ENCODE results near the gene MAS1L. TPM values are rescaled to one million over a fixed set of nuclear protein-coding genes. Genes with fewer than 3 reads are reported as not detected.
"Not testable (repeated sequence)": the region's sequence is repeated elsewhere in the genome, so short reads cannot be mapped to it uniquely, and the experiment has no call there.

MAS1L gene
- total RNA-seq, 1 donor from 2014 or later = not detected

- intact Hi-C loops (cut with DNase I) = no loop called here
- DNase-seq (ENCODE audit: missing footprints) (no peak), ATAC-seq (no peak)
Observed at GRCh38 chr6:29490055-29490454, 2.3 kb upstream of the MAS1L start.

DNA sequence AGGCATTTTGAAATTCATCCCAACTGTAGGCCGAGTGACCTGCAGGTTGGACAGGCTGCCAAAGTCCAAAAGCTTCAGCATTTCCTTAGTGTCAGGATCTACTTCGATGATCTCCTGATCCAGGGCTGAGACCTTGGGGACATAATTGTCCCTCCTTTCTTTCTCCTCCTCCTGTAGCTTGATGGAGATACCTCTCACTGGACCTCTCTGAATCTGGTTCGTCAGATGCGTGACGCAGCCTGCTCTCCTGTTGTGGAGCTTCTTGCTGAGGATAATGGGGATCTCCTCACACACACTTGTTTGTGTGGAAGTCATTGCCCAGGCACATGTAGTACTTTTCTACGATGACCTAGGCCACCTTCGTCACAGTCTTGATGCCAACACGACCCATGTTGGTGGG is 1.5 kb upstream of the MAS1L start:
- DNase-seq (ENCODE audit: missing footprints) = no peak
- ATAC-seq = no peak
- intact Hi-C loops (cut with DNase I) = no loop called here

GRCh38 chr6:29488874-29489273 is 1.1 kb upstream of the MAS1L start:
- no peak for ATAC-seq
- intact Hi-C loops (cut with DNase I) = no loop called here
- no peak for DNase-seq (ENCODE audit: missing footprints)

DNA sequence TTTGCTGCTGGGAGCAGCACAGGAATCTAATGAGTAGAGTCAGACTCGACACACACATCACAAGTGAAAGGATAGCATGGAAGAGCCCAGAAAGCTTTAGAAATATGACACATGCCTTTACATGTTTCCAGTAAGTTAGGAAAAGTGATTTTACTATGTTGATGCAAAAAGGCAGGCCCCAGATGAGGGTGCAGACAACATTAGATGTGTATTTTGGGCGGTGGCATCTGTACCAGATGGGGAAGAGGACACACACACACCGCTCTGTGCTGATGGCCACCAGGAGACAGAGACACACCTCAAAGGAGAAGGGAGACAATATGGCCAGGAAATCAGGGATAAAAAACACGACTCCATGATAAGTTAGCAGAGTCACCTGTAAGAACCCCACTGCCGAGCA is 625 bp downstream of the MAS1L start:
- ATAC-seq (no peak), DNase-seq (ENCODE audit: missing footprints) (no peak)
- intact Hi-C loops (cut with DNase I) = no loop called here

- intact Hi-C loops (cut with DNase I) = no loop called here
- DNase-seq (ENCODE audit: missing footprints) (no peak), ATAC-seq (no peak)
Observed at GRCh38 chr6:29486577-29486976, 1.2 kb downstream of the MAS1L start.

DNA sequence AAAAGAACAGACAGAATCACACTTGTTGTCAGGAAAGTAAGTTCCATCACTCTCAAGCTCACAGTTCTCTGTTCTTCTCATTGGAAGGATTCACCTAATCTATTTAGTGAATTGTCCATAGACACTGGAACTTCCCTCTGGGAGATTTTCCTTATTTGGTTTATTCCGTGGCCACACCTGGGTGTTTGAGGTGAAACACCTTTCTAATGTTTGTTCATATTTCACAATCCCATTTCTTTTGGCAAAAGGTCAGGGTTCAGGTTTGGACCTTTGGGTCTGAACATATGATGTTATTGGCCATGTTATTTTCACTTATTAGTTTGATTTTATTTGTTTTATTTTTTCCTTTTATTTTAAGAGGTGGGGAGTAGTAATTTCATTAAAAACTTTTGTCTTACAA is 4.0 kb downstream of the MAS1L start:
- intact Hi-C loops (cut with DNase I) = no loop called here
- no peak for ATAC-seq
- no peak for DNase-seq (ENCODE audit: missing footprints)

GRCh38 chr6:29483186-29483585 is 4.6 kb downstream of the MAS1L start:
- intact Hi-C loops (cut with DNase I) = no loop called here
- DNase-seq (ENCODE audit: missing footprints) (no peak), ATAC-seq (no peak)

DNA sequence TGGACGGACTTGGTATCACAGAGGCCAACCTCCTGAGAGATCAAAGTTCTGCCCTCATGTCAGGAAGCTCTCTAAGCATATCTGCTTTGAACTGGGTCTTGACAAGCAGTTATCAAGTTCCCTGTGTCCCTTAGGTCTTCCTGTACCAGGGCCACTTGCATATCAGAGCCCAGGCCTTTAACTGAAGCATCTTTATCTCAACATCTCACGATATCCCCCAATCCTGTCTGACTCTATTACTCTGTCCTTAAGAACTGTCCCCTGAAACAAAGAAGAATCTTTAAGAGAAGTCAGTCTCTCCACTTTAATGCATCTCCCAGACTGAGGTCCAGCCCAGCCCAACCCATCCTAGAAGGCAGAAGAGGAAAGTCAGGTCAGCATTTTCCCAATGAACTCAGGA is 8.2 kb downstream of the MAS1L start:
- intact Hi-C loops (cut with DNase I) = no loop called here
- DNase-seq (ENCODE audit: missing footprints) = no peak
- no peak for ATAC-seq

GRCh38 chr6:29478740-29479139 is 9.0 kb downstream of the MAS1L start:
- DNase-seq (ENCODE audit: missing footprints) (no peak), ATAC-seq (no peak)
- intact Hi-C loops (cut with DNase I) = no loop called here

GRCh38 chr6:29477923-29478450 is 9.8 kb downstream of the MAS1L start:
- ATAC-seq (no peak), DNase-seq (ENCODE audit: missing footprints) (no peak)
- intact Hi-C loops (cut with DNase I) = no loop called here

- intact Hi-C loops (cut with DNase I) = no loop called here
Observed at GRCh38 chr6:29474996-29475395, 12.8 kb downstream of the MAS1L start.

DNA sequence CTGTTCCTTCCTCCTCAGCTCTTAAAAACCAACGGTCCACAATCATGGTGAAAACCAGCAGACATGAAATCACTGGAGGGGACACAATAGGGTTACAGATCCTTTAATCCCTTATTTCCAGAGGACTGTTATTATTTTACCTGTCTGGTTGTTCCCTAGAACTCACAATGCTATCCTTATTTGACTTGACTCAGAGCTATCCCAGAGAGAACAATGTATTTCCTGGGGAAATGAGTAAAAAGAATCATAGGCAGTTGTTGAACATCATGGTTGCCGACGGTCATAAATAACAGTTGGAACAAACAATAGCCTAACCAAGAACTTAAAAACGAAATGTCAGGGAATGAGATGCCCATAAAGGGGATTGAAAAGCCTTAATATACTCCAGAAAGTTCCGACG is 21.5 kb downstream of the MAS1L start:
- DNase-seq (ENCODE audit: missing footprints) (no peak), ATAC-seq (no peak)
- intact Hi-C loops (cut with DNase I) = no loop called here

More at GRCh38 chr6:29474996-29475395, 12.8 kb downstream of the MAS1L start:
- DNase-seq (ENCODE audit: missing footprints) (no peak), ATAC-seq (no peak)

- ATAC-seq (no peak), DNase-seq (ENCODE audit: missing footprints) (no peak)
- intact Hi-C loops (cut with DNase I) = no loop called here
Observed at GRCh38 chr6:29465801-29466200, 22.0 kb downstream of the MAS1L start.

- no peak for ATAC-seq
- intact Hi-C loops (cut with DNase I) = no loop called here
Observed at GRCh38 chr6:29465279-29465678, 22.5 kb downstream of the MAS1L start.

DNA sequence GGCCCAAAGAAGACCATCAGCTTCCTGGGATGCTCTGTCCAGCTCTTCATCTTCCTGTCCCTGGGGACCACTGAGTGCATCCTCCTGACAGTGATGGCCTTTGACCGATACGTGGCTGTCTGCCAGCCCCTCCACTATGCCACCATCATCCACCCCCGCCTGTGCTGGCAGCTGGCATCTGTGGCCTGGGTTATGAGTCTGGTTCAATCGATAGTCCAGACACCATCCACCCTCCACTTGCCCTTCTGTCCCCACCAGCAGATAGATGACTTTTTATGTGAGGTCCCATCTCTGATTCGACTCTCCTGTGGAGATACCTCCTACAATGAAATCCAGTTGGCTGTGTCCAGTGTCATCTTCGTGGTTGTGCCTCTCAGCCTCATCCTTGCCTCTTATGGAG is 25.7 kb downstream of the MAS1L start:
- DNase-seq (ENCODE audit: missing footprints) (no peak), ATAC-seq (no peak)
- intact Hi-C loops (cut with DNase I) = no loop called here

More at GRCh38 chr6:29465279-29465678, 22.5 kb downstream of the MAS1L start:
- no peak for DNase-seq (ENCODE audit: missing footprints)

DNA sequence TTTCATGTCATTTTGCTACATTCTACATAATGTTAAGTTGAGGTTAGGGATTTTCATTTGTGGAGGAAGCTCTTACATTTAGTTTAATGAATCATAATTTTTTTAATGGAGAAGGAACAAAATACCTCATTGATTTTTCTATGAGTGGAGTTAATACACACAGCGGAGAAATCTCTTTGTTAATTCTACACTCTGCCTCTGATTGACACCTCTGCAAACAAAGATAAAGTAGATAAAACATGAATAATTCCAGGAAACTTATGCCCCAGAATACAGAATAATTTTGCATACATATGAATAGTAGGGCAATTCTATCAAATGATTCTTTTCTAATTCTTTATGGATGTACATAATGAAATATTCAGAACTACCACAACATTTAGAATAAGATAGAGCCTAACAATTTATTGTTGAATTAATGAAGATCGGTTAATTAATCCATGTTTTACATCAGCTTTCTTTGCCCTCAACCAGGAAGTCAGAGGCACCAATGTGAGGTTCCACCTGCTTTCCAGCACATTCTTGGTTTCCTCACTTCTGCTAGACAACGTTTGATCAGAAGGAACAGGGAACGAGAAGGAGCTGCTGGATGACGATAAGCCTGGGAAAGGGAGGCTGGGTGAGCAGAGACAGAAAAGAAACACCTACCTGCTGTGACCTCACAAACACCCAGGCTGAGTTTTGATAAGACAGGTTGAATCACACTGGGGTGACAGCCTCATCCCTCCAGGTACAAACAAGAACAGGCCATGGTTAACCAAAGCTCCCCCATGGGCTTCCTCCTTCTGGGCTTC is 26.5 kb downstream of the MAS1L start:
- intact Hi-C loops (cut with DNase I) = no loop called here
- ATAC-seq = no peak
- DNase-seq (ENCODE audit: missing footprints) = no peak

GRCh38 chr6:29456971-29457370 is 30.8 kb downstream of the MAS1L start, which contains the start of the genes OR11A1 and OR2H1:
Gene OR11A1, minus strand, starts transcription at chr6:29457071. Its CDS starts 29,430 bp downstream, at chr6:29427641.
Gene OR2H1, plus strand, starts transcription at chr6:29457155. Its CDS starts 4,615 bp downstream, at chr6:29461770.
- ATAC-seq (no peak), DNase-seq (ENCODE audit: missing footprints) (no peak)
- intact Hi-C loops (cut with DNase I) = no loop called here

DNA sequence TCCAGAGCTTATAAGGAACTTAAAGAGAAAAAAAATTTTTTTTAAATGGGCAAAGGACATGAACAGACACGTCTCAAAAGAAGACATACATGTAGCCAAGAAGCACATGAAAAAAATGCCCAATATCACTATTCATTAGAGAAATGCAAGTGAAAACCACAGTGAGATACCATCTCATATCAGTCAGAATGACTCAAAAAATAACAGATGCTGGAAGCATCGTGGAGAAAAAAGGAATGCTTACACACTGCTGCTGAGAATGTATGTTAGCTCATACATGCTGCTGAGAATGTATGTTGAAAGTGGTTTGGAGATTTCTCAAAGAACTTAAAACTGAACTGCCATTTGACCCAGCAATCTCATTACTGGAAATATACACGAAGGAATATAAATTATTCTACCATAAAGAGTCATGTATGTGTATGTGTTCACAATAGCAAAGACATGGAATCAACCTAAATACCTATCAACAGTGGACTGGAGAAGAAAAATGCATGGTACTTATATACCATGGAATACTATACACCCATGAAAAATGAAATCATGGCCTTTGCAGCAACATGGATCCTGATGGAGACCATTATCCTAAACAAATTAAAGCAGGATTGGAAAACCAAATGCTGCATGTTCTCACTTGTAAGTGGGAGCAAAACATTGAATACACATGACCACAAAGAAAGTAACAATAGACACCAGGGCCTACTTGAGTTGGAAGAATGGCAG is 36.1 kb downstream of the MAS1L start:
- no peak for ATAC-seq

GRCh38 chr6:29447670-29448069 is 40.1 kb downstream of the MAS1L start:
- DNase-seq (ENCODE audit: missing footprints) (no peak), ATAC-seq (no peak)
- intact Hi-C loops (cut with DNase I) = no loop called here

More for the DNA sequence above, 36.1 kb downstream of the MAS1L start:
- intact Hi-C loops (cut with DNase I) = no loop called here
- DNase-seq (ENCODE audit: missing footprints) = no peak

- DNase-seq (ENCODE audit: missing footprints); intact Hi-C loops (cut with DNase I); ATAC-seq: not testable (repeated sequence)
Observed at GRCh38 chr6:29444031-29444430, 43.7 kb downstream of the MAS1L start.

Data from Right ventricle myocardium inferior (tissue), 1 donor.